ACHN (cell line): ENCODE data around the gene CFAP53.
"Not testable (repeated sequence)": the region's sequence is repeated elsewhere in the genome, so short reads cannot be mapped to it uniquely, and the experiment has no call there.

Experiments
- DNase-seq: peaks from one replicate; pipeline ENCODE4 v3.0.0-alpha.2; 2015
- in situ Hi-C: cut with HindIII; loops from 2 replicates; pipeline ENCODE4 v1.10.0; 2017; ENCODE audit warnings: low sequenced_read_pairs, low pct_ligation_motif_present, low pct_unique_long_range_greater_than_20kb

CFAP53 gene

GRCh38 chr18:50266248-50266704 is at the start of gene CFAP53:
CFAP53 (minus strand) TSS chr18:50266495; CDS start chr18:50266404, 91 bp downstream.
- DNase-seq, result peak; percentile 87
- in situ Hi-C loops, result no loop called here

GRCh38 chr18:50315100-50315871 is 49.0 kb upstream of the CFAP53 start:
- in situ Hi-C loops, result no loop called here

GRCh38 chr18:50313873-50314460 is 47.7 kb upstream of the CFAP53 start:
- in situ Hi-C loops, result no loop called here
- DNase-seq, result no peak

More at GRCh38 chr18:50315100-50315871, 49.0 kb upstream of the CFAP53 start:
- no peak for DNase-seq

GRCh38 chr18:50313031-50313607 is 46.8 kb upstream of the CFAP53 start:
- DNase-seq, result no peak
- in situ Hi-C loops, result no loop called here

GRCh38 chr18:50312296-50313030 is 46.2 kb upstream of the CFAP53 start:
- no peak for DNase-seq
- in situ Hi-C loops, result no loop called here

- in situ Hi-C loops, result no loop called here
- no peak for DNase-seq
Observed at GRCh38 chr18:50311650-50312049, 45.4 kb upstream of the CFAP53 start.

- DNase-seq, result no peak
- in situ Hi-C loops, result no loop called here
Observed at GRCh38 chr18:50310080-50310479, 43.8 kb upstream of the CFAP53 start.

GRCh38 chr18:50308851-50309250 is 42.6 kb upstream of the CFAP53 start:
- in situ Hi-C loops, DNase-seq: not testable (repeated sequence)

GRCh38 chr18:50307738-50308470 is 41.6 kb upstream of the CFAP53 start:
- peak; percentile 90 for DNase-seq
- in situ Hi-C loops, result no loop called here

GRCh38 chr18:50307400-50307737 is 41.1 kb upstream of the CFAP53 start:
- in situ Hi-C loops, result no loop called here
- no peak for DNase-seq

- in situ Hi-C loops, result no loop called here
- no peak for DNase-seq
Observed at GRCh38 chr18:50306944-50307343, 40.6 kb upstream of the CFAP53 start.

GRCh38 chr18:50301074-50301473 is 34.8 kb upstream of the CFAP53 start:
- in situ Hi-C loops, result no loop called here
- no peak for DNase-seq

GRCh38 chr18:50299626-50300388 is 33.5 kb upstream of the CFAP53 start:
- in situ Hi-C loops, result no loop called here
- DNase-seq, result no peak

- in situ Hi-C loops, result no loop called here
- DNase-seq, result no peak
Observed at GRCh38 chr18:50298443-50299284, 32.4 kb upstream of the CFAP53 start.

- in situ Hi-C loops, result no loop called here
- peak; percentile 63 for DNase-seq
Observed at GRCh38 chr18:50297621-50298442, 31.5 kb upstream of the CFAP53 start.

GRCh38 chr18:50293039-50293438 is 26.7 kb upstream of the CFAP53 start:
- in situ Hi-C loops, result no loop called here
- no peak for DNase-seq
